HG02588 (cell line): ENCODE results near the gene EWSR1.

Experiments used
- ATAC-seq: cut with Tn5 transposase; IDR thresholded peaks from one replicate; pipeline ENCODE4 v1.9.1; 2021; ENCODE audit warnings: mild to moderate bottlenecking, moderate library complexity; ENCODE audit not compliant: unreplicated experiment

Gene EWSR1

DNA sequence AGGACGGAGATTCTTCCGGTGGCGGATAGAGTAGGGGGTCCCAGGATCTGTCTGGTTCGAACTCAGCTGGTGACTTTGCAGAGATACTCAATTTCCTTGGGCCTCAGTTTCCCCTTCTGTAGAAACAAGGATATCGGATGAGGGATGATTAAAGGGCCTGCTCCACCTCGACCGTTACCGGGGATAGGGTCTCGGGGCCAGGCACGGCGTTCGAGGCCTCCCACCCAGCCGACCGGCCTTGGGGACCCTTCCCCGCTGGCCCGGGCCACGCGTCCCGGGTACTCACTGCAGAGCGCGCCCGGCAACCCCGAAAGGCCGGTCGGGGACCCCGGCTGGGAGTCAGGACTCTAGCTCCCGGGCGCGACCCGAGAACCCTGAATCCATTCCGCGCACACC lies 608 bp upstream of the EWSR1 start:
- no peak for ATAC-seq

DNA sequence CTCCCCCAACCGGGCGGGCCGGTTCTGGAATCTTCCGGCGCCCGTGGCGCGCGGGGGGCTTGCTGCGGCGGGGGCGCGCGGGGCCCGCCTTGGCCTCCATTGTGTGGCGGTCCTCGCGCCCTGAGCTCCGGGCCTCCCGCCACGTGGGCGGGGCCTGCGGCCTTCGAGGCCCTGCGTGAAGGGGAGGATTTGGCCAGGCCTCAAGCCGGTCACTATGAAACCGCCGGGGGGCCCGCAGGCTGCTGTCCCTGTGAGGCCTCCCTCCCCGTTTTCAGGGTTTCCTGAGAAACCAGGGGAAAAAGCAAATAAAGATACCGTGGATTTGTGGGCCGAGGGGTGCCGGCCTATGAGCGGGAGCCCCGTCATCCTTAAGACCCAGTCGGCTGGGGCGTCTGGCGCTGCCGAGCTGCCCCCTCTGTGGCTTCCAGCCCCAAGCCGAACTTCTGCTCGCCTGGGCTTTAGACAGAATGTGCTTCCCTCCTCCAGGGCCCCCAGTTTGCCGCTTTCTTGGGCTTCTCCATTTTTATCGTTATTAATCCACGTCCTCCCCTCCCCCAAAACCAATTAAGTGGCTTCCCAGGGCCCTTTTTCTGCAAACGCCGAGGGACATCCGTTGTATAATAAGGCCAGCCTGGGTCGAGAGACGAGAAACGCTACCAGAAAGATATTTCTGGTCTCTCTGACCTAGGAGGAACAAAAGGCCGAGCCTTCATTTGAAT lies 602 bp downstream of the EWSR1 start:
- ATAC-seq: peak; percentile 23

DNA sequence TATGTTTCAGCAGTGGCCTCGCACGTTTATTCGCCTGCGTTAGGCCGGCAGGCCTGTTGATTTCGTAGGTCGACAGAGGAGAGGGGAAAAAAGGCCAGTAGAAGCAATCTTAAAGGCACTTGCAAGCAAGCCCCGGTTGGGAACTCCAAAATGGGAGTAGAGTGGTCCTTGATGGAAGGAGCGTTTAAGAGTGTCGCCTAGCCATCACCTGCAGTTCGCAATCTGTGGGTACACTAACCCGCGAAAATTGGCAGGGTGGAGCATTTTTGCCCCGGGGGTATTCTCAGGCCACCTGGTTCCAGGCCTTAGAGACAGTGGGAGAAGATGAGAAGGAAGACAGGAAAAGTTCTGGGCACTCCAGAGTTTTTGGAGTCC lies 1.1 kb downstream of the EWSR1 start:
- no peak for ATAC-seq

DNA sequence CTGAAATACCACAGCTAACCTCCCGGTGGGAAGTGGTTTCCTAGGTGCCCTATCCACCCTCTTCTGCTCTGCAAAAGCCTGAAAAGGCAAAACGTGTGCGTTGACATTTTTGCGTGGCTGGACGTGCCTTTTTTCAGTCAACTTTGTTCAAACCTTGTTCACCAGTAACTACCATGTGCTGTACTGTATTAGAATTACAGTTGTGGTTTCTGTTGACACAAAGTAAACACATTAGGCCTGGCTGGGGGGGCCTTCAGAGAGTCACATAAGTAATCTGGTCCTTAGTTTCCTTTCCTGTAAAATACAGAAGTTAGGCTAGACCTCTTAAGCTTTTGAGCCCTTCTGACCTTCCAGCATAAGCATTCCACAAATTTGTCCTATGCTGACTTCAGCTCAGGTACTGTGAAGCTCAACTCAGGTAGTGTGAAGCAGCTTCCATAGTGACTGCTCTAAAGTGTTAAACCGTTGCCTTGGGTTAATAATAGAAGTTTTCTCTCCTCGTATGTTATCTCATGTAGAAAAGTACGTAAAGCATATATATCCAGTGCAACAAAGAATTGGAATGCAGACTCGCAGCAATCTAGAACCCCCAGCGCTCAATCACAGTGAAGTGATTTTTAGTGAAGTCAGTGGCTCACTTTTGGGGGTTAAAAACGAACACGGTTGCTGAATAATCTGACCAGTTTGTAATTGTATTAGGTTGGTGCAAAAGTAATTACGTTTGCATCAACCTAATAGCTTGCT lies 1.8 kb downstream of the EWSR1 start:
- ATAC-seq: no peak

DNA sequence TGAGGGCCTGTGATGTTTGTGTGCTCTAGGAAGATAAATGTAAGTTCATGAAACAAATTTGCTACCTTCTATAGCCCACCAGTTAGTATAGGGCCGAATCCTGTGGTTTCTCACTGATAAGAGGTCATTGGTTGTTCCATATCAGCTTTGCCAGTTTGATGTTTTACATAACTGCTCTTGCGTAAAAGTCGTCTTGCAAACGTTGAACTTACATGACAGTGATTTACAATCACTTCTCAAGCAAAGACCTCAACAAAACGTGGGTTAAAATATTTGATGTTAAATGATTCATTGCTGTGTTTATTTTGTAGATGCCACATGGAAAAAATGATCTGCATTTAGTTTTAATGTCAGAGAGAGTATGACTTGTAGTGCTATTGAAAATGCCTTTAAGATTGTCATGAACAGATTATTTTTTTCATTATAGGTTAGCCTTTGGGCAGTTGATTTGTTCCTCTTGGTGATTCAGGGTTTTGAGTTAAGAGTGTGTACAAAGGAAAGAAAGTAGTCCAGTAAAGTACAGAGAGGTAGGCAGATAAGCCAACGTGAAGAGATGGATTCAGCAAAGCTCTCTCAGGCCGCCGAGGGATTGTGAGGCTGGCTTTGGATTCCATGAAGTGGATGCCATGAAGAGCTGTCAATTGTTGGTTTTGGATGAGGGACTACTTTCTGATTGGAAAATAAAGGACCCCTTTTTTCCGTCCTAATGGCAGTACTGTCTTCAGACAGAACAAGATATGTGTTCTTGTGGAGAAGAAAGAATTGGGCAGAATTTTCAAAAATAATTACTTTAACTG lies 2.6 kb downstream of the EWSR1 start:
- no peak for ATAC-seq

DNA sequence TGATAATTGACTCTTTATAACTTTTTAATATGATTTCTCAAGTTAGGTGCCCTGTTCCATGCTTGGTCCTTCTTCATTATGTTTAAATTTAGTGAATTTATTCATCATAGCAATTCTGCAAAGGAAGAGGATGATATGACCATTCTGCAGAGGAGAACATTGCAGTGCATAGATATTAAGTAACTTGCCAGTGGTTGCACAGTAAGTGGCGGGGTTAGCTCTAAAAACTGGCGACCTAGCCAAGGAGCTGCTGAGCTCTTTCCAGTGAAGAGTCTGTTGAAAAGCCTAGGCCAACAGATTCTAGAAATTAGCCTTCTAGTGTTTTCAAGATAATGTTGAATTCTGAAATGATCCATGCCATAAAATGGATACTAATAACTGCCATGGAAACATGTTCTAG lies 4.6 kb downstream of the EWSR1 start:
- ATAC-seq: no peak

DNA sequence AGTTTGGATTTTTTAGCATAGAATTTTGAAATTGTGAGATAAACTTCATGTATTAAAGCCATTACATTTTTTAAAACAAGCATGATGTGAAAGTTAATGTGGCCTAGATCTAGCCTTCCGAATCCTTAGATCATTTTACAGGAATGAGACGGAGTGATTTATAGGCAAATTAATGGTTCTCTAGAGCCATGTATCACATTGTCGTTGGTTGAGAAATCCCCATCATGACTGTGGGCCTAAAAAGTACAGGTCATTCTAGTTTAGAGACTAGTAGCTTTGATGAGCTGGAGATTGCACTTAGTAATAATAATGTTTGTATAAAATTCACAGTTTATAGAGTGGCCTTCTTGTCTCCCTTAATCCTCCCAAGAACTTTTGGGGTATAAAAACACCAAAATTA lies 7.1 kb downstream of the EWSR1 start:
- no peak for ATAC-seq

DNA sequence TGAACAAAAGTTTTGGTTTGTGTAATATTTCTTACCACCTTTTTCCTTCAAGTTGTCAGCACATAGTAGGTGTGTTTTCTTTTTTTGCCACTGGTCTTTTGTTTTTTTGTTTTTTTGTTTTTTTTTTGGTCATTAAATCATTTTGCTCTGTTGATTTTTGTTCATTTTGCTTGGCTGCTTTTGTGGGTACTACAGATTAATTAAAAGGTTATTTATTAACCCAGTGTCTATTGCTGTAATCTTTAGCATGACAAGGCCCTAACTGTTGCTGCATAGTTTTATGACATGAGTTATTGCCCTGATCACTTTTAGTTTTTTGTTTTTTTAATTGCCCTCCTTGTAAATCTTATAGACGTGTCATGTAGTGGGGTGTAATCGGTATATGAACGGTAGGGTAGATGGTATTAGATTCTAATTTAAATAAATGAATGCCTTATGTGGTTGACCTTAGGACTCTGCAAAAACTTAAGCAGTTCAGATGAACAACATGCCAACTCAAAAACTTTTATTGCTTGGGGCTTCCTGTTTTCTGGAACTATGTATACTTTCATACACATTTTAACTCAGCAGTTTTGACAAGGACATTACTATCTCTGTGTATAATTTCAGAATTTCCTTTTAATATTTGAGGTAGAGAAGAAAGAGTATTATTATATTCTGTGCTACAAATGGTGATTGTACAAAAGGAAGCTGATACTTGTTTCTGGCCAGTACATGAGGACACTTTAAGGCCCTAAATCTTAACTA lies 7.9 kb downstream of the EWSR1 start:
- no peak for ATAC-seq

DNA sequence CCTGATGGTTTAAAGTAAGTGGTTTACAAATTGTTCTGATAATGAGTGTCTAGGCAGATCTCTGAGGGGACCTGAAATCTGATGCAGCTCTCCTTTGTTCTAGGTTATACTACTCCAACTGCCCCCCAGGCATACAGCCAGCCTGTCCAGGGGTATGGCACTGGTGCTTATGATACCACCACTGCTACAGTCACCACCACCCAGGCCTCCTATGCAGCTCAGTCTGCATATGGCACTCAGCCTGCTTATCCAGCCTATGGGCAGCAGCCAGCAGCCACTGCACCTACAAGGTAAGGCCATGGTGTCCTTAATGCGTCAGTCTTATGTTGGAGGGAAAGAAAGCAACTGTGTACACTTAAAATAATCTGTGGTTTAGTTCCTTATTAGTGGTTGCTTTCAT lies 9.9 kb downstream of the EWSR1 start:
- ATAC-seq: no peak

DNA sequence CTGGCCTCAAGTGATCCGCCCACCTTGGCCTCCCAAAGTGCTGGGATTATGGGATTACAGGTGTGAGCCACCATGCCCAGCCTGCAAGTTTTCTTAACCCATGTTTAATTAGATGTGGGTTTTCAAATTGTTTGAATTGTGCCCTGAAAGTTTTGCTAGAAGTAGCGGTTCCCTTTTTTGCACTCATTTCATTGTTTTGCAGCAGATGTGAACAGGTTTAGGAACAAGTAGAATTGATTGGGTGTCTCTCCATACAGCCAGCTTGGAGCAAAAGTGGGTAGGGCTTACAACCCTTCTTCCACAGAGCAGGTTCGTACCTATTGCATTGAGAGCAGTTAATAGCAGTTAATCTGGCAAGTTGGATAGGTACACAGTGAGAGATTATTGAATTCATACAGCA lies 16.1 kb downstream of the EWSR1 start:
- no peak for ATAC-seq

DNA sequence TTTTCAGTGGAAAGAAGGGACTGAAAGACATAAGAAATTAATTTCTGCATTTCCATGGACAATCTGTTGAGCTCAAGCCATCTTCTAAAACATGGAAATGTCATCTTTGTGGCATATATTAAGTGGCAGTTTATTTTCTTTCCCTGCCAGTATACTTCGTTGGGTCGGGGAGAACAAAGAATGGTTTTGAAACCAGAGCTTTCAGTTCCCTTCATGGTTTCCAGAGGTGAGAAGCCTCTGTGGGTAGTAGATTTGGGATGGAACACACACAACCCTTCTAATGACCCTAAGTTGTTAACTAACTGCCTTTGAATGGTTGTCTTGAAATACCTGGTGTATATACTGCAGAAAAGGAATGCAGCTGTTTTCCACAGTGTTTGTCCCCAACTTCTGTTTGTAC lies 20.8 kb downstream of the EWSR1 start:
- ATAC-seq: no peak

DNA sequence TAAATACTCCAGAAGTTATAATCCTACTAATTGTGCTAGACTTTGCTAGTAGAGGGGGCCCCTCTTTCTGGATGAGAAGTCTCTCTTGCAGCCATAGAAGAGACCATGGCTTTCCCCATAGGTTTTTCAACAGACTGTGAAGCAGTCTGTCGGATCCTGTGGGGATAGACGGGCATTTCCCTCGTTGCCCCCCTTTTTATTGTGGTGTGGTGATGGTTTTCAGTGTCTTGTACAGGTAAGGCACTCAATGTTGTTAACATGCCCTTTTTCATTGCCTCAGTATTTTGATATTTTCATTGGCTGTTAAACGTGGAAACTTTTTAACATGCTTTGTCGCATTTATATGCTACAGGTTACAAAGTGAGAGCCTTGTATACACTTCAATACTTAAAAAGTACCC lies 22.0 kb downstream of the EWSR1 start:
- ATAC-seq: no peak

DNA sequence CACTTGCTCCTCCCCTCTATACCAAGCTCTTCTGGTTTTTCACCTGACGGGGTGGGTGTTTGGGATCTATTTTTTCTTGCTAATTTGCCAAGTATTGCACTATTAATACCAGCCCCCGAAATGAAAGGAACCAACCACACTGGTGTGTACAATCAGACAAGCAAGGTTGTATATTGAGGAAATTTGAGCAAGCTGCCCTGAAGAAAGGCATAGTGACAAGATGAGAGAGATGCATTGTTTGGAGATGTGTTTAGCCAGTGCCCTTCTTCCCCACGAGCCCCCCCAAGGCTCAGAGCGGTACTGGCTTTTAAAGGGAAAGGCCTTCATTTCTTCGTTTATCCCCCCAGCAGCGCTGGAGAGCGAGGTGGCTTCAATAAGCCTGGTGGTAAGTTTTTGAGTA lies 23.1 kb downstream of the EWSR1 start:
- ATAC-seq: no peak

DNA sequence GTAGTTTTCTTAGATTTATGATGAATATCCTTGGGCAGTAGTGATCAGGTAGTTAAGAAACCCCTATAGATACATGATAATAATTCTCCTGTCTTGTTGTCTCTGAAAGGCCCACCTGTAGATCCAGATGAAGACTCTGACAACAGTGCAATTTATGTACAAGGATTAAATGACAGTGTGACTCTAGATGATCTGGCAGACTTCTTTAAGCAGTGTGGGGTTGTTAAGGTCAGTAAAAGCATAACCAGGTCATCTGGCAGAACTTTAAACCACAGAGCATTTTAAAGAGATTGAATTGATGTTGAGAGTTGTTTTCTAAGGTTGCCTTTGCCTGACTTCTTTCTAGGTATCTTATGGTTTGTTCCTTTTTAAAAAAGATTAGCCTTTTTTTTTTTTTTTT lies 24.3 kb downstream of the EWSR1 start:
- no peak for ATAC-seq

DNA sequence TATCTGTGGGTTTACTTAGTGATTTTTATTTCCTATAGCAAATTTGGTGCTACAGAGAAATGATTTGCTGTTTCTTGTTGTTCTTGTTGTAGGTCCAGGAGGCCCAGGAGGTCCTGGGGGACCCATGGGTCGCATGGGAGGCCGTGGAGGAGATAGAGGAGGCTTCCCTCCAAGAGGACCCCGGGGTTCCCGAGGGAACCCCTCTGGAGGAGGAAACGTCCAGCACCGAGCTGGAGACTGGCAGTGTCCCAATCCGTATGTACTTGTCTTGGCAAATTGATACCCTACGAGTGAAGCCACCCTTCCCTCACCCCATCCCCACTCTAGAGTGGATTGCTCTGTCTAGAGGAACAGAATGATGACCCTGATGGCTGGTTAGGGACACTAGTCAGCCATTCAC lies 30.6 kb downstream of the EWSR1 start:
- no peak for ATAC-seq

DNA sequence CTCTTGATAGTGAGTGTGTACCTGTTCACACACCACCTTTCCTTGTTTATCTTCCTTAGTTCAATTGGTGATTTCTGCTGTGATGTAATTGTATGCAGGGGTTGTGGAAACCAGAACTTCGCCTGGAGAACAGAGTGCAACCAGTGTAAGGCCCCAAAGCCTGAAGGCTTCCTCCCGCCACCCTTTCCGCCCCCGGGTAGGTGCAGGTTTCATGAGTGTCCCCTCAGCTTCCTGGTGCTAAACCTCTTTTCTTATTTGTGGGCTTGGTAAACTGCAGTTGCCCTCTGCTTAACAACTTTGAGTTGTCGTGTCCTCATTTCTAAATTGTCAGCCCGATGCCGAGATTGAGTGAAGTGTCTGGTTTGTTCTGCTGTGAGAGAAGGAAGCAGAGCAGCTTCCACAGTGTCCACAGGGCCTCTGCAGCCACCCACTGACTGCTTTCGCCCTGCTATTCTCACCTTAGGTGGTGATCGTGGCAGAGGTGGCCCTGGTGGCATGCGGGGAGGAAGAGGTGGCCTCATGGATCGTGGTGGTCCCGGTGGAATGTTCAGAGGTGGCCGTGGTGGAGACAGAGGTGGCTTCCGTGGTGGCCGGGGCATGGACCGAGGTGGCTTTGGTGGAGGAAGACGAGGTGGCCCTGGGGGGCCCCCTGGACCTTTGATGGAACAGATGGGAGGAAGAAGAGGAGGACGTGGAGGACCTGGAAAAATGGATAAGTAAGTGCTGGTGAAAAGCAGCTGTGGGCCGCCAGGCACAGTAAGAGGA lies 31.2 kb downstream of the EWSR1 start:
- ATAC-seq: no peak

DNA sequence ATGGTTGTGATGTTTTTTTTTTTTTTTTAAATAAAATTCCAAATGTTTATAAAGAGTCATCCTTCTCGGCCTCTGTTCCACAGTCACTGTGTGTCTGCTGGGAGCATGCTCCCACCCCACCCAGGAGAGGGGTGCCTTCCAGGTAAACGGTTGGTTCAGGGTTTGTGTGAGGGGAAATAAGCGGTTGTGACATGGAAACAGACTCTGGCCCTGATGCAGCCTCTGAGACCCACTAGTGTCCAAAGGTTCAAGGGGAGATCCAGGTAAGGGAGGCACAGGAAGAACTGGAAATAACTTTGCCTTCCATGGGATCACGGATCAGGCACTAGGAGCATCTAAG lies 32.4 kb downstream of the EWSR1 start:
- ATAC-seq: no peak

DNA sequence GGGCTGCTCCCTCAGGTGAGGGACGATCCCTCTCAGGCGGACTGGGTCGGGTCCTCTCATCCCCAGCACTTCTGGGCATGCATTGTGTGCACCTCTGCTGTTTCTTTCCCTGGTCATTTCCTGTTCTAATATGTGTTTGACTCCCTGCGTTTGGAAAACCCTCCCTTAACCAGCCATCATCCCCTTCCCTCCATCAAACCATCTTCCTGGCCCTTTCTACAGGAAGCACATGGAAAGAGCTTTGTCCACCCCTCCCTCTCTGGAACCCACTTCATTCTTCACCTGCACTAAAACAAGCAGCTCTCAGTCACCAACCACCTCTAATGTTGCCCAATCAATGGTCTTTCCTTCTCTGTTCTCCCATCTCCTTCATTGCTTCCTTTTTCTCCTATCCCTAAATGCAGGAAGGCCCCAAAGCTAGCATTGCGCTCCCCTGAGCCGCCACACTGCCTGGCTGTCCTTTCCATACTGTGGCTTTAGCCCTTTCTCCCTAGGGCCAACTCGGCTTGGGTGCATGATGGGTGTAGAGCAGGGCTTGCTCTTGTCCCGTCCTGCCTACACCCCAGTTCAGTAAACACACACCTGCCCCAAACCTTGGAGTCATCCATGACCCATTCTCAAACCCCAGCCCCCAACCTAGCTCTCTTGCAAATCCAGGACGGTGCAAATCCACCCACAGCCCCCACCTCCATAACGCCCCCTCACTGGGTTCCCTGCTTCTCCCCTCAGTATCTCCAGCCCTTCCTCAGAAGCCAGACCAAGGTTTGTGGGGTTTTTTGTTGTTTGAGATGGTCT lies 32.9 kb downstream of the EWSR1 start:
- no peak for ATAC-seq

DNA sequence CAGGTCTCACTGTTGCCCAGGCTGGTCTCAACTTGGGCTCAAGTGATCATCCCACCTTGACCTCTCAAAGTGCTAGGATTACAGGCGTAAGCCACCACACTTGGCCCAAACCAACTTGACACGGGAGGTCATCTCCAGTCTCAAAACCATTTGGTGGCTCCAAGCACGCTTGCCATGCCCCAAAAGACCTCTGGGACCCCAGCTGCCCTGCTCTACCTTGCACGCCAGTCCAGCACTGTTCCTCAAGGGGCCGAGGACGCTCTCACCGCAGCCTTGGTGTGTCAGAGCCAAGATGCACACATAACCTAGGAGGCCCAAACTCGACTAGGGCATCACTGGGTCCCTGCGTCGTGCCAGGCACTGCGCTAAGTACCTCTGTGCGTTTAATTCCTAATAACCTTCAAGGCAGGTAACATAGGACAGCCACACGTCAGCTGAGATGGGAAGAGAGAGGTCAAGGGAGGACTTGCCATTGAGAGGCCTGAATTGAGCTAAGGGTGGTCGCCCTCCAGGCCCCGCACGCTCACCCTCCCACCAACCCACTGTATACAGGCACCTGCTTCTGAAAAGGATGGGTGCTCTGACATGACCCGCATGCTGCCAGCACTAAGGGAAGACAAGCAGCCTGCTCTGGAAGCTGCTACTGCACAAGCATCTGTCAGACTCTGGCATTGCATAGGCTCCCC lies 33.8 kb downstream of the EWSR1 start:
- ATAC-seq: no peak

DNA sequence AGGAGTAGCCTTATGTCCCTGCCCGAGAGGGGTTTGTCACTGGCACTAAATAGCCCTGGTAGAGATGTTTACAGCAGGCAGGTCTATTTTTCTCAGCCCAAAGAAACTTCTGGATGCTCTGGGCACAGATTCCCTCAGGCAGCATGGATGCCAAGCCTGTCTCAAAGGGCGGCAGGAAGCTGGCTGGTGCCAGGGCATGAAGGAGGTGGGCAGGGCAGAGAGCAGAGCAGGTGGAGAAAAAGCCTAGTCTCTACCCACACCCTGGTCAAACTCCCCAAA lies 34.3 kb downstream of the EWSR1 start:
- no peak for ATAC-seq
